Urothelium cell line (cell line): ENCODE data around the gene IFITM10.
"Not testable (repeated sequence)": the region's sequence is repeated elsewhere in the genome, so short reads cannot be mapped to it uniquely, and the experiment has no call there.

Experiments
- DNase-seq: peaks from one replicate; pipeline ENCODE4 v3.0.0; 2011; ENCODE audit warnings: low spot score, mixed read lengths
- FAIRE-seq: peaks from 2 replicates; lab custom pipeline; 2011; peaks lifted over from hg19 to GRCh38; lab: Jason Lieb, UNC

The IFITM10 gene

GRCh38 chr11:1778141-1778911 lies 27.9 kb upstream of the IFITM10 start:
- FAIRE-seq (no peak), DNase-seq (no peak)

- DNase-seq (no peak), FAIRE-seq (no peak)
These were observed 27.3 kb upstream of the IFITM10 start for GRCh38 chr11:1777737-1778136.

- FAIRE-seq = no peak
These were observed 26.7 kb upstream of the IFITM10 start for GRCh38 chr11:1776944-1777715.

GRCh38 chr11:1776331-1776851 lies 26.0 kb upstream of the IFITM10 start:
- FAIRE-seq = no peak

More at GRCh38 chr11:1776944-1777715, 26.7 kb upstream of the IFITM10 start:
- no peak for DNase-seq

GRCh38 chr11:1774886-1775285 lies 24.5 kb upstream of the IFITM10 start:
- DNase-seq (no peak), FAIRE-seq (no peak)

More at GRCh38 chr11:1776331-1776851, 26.0 kb upstream of the IFITM10 start:
- DNase-seq = no peak

- FAIRE-seq (no peak), DNase-seq (no peak)
These were observed 23.7 kb upstream of the IFITM10 start for GRCh38 chr11:1773994-1774550.

- DNase-seq = no peak
- no peak for FAIRE-seq
These were observed 23.0 kb upstream of the IFITM10 start for GRCh38 chr11:1773131-1773993.

- peak; percentile 86 for DNase-seq
- FAIRE-seq = peak; percentile 53
These were observed 22.1 kb upstream of the IFITM10 start for GRCh38 chr11:1772270-1773130.

GRCh38 chr11:1771700-1772099 lies 21.3 kb upstream of the IFITM10 start:
- FAIRE-seq = no peak
- DNase-seq = no peak

- no peak for FAIRE-seq
- no peak for DNase-seq
These were observed 20.9 kb upstream of the IFITM10 start for GRCh38 chr11:1771273-1771672.

GRCh38 chr11:1770528-1770927 lies 20.1 kb upstream of the IFITM10 start:
- DNase-seq = no peak
- no peak for FAIRE-seq

GRCh38 chr11:1770061-1770460 lies 19.7 kb upstream of the IFITM10 start:
- no peak for FAIRE-seq
- DNase-seq = no peak

GRCh38 chr11:1769304-1769936 lies 19.0 kb upstream of the IFITM10 start:
- not testable (repeated sequence) for FAIRE-seq, DNase-seq

- DNase-seq (no peak), FAIRE-seq (no peak)
These were observed 17.7 kb upstream of the IFITM10 start for GRCh38 chr11:1768141-1768469.

- FAIRE-seq (no peak), DNase-seq (no peak)
These were observed 17.2 kb upstream of the IFITM10 start for GRCh38 chr11:1767399-1768140.

- DNase-seq (no peak), FAIRE-seq (no peak)
These were observed 16.5 kb upstream of the IFITM10 start for GRCh38 chr11:1766719-1767398.

GRCh38 chr11:1765871-1766718 lies 15.7 kb upstream of the IFITM10 start:
- no peak for DNase-seq
- FAIRE-seq = no peak
